NCI-H2029 treated with DMSO at 0.1 percent for 48 hours (cell line): ENCODE data around the gene SLC16A8.
"Not testable (repeated sequence)": the region's sequence is repeated elsewhere in the genome, so short reads cannot be mapped to it uniquely, and the experiment has no call there.

Experiments used
- DNase-seq: peaks from one replicate; lab custom pipeline; 2025; lab: John Stamatoyannopoulos, UW

The SLC16A8 gene, protein sequence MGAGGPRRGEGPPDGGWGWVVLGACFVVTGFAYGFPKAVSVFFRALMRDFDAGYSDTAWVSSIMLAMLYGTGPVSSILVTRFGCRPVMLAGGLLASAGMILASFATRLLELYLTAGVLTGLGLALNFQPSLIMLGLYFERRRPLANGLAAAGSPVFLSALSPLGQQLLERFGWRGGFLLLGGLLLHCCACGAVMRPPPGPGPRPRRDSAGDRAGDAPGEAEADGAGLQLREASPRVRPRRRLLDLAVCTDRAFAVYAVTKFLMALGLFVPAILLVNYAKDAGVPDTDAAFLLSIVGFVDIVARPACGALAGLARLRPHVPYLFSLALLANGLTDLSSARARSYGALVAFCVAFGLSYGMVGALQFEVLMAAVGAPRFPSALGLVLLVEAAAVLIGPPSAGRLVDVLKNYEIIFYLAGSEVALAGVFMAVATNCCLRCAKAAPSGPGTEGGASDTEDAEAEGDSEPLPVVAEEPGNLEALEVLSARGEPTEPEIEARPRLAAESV

DNA sequence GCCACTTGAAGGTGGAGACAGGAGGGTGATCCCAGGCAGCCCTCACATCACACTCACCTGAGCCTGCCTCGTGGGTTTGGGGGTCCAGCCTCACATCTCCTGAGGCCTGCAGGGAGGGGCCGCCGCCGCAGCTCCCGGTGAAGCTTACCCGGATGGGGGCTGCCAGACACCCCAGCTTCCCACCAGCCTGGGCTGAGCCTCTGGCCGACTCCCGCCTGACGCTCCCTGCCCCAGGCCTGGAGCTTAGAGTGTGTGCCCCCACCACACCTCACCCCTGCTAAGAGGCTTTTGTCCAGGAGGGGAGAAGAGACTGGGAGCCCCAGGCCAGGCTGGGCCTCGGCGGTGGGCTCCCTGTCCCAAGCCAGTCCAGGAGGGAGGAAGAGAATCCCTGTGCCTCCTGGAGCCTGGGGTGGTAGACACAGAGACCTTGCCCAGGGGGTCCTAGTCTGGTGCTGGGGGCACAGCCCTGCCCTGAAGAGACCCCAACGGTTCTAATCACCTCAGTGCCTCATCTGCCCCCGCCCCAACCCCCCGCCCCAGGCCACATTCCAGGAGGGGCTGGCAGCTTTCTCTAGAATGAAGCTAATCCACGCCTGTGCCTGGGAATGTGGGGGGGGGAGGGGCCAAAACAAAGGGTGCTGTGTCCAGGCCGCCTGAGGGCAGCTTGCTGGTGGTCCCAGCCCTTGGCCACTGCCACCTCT lies at the start of gene SLC16A8:
Gene SLC16A8 (minus strand): TSS at position 254 of the 701 bp plus-strand sequence. CDS start 1,311 bp downstream, outside the sequence.
- no peak for DNase-seq

DNA sequence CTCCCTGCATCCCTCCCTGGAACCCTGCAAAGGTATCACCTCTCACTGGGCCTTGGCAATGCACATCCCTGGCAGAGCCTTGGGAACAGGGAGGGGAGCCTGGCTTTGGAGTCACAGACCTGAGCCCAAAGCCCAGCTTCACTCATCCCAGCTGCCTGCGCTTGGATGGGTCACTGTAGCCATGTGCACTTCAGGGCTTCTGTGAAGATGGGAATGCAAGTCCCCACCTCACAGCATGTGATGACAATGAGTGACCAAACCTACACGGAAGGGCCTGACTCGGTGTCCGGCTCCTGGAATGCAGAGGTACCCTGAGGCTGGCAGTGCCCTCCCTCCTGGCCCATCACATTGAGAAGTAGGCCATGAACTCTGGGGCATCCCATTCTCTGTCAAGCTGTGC lies 49.3 kb upstream of the SLC16A8 start:
- no peak for DNase-seq

DNA sequence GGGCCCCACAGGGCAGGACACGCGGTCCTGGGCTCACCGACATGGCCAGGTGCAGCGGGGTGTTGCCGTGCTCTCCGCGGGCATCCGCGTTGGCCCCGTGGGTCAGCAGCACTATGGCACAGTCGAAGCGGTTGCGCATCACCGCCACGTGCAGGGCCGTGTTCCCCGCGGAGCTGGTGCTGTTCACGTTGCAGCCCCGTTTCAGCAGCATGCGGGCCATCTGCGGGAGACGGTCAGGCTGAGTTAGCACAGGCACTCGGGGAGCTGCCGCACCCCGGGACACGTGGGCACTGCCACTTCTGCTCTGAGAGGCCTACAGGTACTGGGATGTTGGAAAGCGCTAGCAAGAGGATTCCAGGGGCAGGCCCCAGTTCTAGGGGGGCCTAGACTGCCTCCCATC lies 48.8 kb upstream of the SLC16A8 start:
- DNase-seq: no peak

DNA sequence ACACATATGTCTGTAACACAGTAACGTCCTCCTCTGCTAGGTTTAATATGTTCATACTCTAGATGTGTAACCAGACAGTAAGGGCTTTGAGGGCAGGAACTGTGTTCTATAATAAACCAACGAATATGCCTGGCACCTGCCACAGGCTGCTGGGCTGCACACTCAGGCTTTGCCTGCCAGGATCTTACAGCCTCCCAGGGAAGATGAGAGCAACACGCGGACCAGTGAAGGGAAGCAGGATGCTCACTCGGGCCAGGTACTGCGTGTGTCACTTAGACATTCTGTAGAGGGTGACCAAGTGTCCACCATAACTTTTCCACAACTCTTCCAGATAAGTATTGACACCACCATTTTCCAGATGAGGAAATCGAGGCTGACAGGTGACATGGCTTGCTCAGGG lies 48.2 kb upstream of the SLC16A8 start:
- no peak for DNase-seq

DNA sequence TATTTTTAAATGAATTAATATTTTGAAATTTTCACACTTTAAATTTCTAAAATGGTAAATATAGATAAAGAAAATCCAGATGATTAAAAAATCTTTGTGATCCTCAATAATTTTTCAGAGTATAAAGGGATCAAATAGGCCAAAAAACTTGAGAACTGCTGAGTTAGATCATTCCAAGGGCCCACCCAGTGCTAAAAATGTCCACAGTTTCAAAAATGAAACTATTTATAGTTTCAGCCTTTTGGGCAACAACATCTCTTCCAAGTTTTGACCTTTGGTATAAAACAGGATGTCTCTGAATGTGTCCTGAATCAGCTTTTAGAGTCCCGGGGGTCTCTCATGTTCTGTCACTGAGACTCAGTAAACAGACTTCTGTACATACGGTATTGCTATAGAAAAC lies 47.4 kb upstream of the SLC16A8 start:
- no peak for DNase-seq

DNA sequence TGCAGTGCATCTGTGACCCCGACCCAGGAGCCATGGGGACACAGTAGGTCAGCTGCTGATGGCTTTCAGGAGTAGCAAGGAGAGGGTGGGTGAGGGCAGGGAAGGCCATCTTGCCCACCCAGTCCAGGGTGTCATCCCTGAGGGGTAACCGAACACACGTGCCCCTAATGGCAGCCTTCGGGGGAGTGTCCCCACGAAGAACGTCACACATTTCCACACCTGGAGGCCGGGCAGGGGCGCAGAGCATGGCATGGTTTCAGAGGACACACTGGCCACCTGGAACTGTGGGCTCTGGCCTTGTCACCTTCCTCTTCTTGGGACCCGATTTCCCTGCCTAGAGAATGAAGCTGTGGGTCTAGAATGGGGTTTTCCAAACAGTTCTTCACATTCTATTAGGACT lies 45.9 kb upstream of the SLC16A8 start:
- DNase-seq: no peak

DNA sequence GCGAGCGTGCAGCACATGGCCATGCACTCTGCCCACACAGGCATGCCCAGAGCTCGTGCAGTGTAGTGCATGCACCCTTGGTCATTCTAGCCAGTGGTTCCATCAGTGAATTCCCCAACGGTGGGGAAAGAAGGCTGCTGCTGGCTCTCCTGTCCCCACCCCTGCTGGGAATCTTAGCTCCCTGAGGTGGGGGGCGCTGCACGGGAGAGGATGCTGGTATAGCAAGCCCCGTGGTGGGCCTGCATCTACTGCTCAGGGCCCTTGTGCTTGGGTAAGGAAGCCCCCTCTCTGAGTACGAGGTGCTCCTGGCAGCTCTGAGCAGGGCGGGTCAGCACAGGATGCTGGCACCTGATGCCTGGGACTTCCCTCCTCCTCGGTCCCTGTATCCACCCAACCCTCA lies 45.0 kb upstream of the SLC16A8 start:
- no peak for DNase-seq

DNA sequence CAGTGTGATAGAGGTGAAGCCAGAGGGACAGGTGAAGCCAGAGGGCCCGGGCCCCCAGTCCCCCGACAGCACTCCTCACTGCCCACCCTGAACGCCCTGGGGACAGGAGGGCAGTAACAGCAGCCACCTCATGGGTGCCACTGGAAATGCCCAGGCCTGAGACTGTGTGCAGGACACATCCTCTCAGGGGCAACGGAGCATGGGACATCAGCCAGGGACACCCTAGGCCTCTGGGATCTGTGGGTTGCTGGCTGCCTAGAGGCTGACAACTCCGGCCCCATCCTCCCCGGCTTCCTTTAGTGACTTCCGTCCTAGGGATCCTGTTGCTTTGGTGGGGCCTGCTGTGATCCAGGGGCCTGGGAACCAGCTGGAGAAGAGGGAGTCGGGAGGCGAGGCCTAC lies 43.9 kb upstream of the SLC16A8 start:
- no peak for DNase-seq

DNA sequence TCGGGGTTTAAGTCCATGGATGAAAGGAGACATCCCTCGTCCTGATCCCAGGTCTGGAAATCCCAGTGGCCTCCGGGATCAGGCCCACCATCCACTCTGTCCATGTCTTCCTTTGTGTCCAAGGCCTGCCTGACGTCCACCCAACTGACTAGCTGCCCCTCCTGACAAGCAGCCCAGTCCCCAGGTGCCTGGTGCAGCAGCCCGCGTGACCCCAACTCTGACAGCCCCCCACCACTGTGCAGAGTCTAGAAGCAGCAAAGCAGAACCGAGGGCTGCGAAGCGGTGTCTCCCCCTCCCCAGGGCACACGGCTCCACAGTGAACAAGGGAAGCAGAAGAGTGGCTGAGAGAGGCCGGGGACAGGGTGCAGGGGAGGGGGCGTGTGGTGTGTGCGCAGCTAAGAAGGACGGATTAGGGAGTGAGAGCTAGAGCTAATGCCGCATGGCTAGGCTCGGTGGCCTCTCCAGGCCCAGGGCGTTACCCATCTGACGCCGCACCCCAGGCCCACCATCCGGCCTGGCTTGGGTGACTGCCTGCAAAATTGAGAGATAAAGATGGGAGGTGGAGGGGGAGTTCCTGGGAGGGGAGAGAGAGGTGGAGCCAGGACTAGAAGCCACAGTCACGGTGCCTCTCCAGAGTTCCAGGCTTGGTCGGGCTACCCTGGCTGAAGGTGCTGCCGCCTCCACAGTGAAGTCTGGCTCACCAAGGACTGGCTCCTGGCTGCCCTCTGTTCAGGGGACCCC lies 43.1 kb upstream of the SLC16A8 start:
- DNase-seq: no peak

DNA sequence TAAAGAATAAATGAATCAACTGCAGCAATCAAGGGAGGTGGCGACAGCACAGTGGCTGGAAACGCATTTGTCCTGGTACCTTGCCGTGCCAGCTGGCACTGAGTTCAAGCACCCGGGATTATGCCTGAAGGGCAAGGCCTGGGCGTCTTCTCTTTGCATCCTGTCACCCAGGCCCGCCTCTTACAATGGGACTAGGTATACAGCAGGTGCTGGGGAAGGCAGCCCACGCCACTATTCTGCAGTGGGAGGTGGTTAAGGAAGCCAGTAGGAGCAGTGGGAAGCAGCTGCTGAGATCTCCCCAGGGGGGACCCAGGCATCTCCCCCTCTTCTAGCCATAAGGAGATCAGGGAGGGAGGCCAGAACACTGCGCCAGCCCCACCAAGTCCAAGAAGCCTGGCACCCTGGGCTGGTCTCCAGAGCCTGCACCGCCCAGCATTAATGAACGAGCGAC lies 41.8 kb upstream of the SLC16A8 start:
- no peak for DNase-seq

DNA sequence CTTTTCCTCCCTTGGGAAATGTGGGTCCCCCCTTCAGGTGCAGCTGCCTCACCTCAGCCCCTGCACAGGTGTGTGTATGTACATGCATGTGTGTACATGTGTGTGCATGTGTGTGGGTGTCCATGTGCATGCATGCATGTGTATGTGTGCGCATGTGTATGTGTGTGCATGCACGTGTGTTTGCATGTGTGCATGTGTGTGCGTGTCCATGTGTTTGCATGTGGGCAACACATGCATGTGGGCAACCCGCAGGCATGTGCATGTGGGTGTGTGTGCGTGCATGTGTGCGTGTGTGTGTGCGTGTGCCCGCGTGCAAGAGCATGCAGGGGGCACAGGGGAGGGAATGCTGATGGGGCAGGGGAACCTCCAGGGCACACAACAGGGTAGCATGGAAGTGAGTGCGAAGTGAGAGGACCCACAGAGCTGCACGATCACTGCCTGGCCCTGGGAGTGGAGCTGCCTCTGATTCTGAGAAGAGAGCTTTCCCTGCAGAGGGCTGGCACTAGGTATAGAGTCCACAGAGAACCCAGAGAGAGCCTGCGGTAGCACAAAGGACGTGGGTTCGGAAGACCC lies 41.1 kb upstream of the SLC16A8 start:
- DNase-seq: no peak

DNA sequence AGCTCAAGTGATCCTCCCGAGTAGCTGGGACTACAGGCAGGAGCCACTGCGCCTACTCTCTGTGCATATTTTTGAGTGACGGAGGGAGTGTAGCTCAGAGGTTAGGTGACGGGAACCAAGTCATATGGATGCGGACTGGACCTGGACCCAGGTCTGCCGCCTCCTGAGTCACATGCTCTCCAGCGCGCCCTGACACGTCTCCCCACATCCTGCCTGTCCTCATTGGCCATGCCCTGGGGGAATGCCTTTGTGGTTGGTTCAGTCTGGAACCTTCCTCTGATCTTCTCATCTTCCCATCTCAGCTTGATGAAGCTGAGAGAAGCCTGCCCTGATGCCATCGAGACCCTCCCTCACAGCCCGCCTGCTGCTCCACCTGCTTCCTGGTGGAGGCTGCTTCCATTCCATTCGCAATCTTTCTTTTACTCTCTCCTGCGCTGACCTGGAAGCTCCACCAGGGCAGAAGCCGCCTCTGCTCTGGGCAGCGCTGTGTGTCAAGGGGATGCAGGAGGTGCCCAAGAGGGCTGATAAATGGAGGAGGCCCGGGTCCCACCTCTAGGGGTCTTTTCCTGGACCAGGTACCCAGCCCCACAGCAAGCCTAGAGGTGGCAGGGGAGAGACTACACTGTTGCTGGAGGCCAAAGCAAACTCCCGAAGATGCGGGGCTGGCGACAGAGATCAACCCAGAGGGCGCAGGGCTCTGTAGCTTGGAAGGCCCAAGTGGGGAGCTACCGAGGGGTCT lies 40.4 kb upstream of the SLC16A8 start:
- no peak for DNase-seq

DNA sequence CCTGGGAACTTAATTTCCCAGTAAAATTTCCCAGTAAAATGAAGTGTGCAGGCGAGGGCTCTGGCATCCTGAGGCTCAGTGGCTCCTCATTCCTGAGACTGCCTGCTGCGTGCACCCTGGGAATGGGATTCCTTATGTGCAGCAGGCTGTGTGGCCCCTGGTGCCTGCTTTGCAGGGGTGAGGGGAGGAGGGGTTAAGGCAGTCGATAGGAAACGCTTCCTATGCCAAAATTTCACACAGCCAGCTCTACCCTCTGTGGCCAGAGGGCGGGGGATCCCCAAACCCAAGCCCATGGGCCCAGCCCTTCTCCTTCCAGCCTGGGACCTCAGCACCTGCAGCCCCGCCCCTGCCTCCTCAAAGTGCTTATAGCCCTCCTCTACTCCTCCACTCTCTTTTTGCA lies 38.6 kb upstream of the SLC16A8 start:
- DNase-seq: no peak

DNA sequence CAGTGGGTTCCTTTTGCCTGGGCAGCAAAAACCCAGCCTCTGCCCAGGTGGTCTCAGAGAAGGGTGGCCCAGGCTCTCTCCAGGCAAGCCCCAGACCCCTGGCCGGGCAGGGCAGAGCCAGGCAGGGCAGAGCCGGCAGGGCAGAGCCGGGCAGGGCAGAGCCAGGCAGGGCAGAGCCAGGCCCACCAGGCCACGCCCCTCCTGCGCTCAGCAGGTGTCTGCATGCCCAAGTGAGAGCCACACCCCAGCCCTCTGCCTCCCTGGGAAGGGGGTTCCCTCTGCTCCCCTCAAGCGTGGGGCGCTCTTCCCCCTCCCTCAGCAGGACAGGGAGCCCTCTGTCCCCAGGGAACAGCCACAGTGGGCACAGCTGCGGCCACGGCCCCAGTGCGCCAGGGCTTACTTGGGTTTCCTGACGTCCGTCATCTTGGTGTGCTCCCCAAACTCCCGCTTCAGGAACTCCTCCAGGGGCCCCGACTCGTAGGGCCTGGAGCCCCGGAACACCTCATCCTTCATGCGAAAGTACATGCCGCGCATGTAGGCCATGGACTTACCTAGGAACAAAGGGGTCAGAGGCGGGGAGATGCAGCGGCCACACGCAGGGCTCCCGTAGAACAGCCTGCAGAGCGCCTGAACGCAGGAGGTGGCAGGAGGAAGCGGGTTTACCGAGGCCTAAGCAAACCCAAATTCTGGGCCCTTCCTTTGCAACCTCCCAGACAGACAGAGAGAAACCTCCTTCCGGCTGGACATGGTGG lies 36.6 kb upstream of the SLC16A8 start:
- DNase-seq: no peak

DNA sequence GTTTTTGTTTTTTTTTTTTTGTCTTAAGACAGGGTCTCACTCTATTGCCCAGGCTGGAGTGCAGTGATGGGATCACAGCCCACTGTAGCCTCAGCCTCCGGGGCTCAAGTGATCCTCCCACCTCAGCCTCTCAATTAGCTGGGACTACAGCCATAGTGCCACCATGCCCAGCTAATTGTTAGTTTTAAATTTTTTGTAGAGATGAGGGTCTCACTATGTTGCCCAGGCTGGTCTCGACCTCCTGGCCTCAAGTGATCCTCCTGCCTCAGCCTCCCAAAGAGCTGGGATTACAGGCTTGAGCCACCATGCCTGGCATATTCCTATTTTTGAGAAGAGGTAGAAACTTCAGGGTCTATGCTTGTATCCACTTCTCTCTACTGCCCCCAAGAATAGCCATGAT lies 34.8 kb upstream of the SLC16A8 start:
- DNase-seq: not testable (repeated sequence)

DNA sequence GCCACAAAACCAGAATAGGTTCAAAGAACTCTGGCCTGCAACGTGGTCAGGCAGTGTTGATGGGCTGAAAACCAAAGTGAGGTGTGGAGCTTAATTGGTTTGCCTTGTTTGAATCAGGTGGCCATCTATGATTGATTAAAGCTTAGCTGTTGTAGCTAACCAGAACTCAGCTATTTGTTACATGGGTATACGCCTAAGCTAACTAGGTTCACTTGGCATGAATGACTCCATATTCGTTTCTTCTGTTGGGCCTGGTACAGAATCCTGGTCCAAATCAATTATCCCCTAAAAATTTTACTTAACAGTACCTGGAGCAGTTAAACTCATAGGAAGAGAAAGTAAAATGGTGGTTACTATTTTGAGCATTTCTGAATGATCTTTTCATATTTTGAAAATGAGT lies 34.2 kb upstream of the SLC16A8 start:
- no peak for DNase-seq

DNA sequence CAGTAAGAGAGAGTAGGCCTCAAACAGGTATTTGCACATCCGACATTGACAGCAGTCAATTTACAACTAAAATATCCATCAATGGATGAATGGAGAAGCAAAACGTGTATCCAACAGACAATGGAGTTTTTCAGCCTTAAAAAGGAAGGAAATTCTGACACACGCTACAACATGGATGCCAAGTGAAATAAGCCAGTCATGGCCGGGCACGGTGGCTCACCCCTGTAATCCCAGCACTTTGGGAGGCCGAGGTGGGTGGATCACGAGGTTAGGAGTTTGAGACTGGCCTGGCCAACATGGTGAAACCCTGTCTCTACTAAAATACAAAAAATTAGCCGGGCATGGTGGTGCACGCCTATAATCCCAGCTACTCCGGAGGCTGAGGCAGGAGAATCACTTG lies 33.6 kb upstream of the SLC16A8 start:
- not testable (repeated sequence) for DNase-seq

DNA sequence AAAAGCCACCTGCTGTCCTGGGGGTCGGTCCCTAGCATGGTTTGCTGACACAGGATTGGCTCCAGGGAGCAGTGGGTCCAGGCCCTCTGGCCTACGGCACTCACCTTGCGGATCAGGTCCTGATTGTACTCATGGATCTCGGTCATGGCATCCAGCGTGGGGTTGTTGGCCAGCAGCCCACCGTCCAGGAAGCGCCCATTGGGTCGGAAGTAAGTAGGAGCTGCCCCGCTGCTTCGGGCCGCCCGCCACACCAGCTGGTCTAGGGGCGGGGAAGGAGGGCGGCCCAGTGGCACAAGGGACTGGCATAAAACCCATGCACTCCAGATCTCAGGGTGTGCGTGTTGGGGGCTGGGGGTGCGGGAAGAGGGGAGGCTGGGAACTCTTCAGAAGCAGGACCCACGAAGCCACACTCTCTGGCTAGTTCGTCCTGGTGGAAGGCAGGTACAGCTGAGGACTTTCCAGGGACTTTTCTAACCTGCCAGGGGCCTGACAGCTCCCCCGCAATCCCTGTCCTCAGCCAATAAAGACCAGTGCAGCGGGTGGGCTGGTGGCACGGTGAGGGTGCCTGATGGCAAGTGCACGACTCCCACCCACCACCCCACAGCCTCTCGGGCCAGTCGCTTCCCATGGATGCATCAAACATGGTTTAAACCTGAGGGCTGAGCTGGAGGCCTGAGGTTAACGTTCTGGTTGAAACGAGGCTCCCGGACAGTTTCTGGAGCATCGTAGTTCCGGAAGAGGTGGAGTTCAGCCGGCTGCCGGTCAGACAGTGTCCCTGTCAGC lies 31.6 kb upstream of the SLC16A8 start:
- DNase-seq: no peak

DNA sequence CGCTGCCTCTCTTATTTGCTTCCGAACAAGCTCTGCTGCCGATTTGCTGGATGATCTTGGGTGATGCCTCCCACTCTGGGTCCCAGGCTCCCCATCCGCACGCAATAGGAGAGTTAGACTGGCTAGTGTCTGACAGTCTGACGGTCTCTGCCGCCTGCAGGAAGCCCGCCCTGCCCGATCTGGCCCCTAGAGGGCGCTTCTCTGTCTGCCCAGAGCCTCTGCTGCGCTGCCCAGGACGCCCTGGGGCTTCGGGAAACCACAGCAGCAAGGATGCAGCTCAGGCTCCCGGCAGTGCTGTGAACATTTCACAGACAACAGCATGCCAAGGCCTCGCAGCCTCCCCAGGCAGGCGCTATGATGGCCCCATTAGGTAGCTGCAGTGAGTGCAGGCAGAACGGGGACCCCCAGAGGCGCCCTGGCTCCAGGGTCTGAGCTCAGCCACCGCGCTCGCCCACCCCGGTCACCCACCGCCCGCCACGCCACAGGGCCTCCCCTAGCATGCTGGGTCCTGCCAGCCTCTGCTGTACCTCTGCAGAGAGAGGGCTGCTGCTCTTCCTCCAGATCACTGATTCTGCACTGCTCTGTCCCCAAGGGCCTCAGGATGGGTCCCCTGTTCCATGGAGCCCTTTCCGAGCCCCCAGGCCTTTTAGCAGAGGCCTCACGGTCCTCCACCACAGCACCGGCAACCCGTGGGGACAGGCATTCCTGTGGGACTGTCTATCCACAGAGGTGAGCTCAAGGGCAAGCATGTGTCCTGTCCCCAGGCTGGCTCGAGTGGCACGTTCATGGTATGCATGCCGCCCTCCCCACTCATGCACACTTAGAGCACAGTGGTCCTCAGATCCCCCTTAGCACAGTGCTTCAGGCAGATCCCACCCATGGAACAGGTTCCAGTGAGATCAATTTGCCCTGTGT lies 30.8 kb upstream of the SLC16A8 start:
- DNase-seq: peak; percentile 7
